ENCODE measurements around the gene FAM149B1.

The FAM149B1 gene

GRCh38 chr10:73182568-73182967, 14.6 kb downstream of the FAM149B1 start:
- DNase-seq = no peak

- no peak for DNase-seq
These were observed 15.9 kb downstream of the FAM149B1 start for GRCh38 chr10:73183667-73184281.

GRCh38 chr10:73186266-73186665, 18.3 kb downstream of the FAM149B1 start:
- no peak for DNase-seq

- no peak for DNase-seq
These were observed 22.3 kb downstream of the FAM149B1 start for GRCh38 chr10:73190188-73190587.

- DNase-seq = no peak
These were observed 37.2 kb downstream of the FAM149B1 start for GRCh38 chr10:73205081-73205480.

- no peak for DNase-seq
These were observed 38.0 kb downstream of the FAM149B1 start for GRCh38 chr10:73205890-73206289.

- no peak for DNase-seq
These were observed 38.5 kb downstream of the FAM149B1 start for GRCh38 chr10:73206385-73206784.

GRCh38 chr10:73207883-73208282, 40.0 kb downstream of the FAM149B1 start:
- DNase-seq = no peak

- DNase-seq = no peak
These were observed 41.8 kb downstream of the FAM149B1 start for GRCh38 chr10:73209705-73210104.

- no peak for DNase-seq
These were observed 42.6 kb downstream of the FAM149B1 start for GRCh38 chr10:73210395-73211105.

GRCh38 chr10:73211106-73211811, 43.3 kb downstream of the FAM149B1 start:
- DNase-seq = no peak

- no peak for DNase-seq
These were observed 47.8 kb downstream of the FAM149B1 start for GRCh38 chr10:73215749-73216148.

- DNase-seq = no peak
These were observed 49.7 kb downstream of the FAM149B1 start for GRCh38 chr10:73217628-73218027.

GRCh38 chr10:73218431-73219191, 50.7 kb downstream of the FAM149B1 start:
- DNase-seq = no peak

GRCh38 chr10:73219384-73219783, 51.5 kb downstream of the FAM149B1 start:
- DNase-seq = no peak

- DNase-seq = no peak
These were observed 53.1 kb downstream of the FAM149B1 start for GRCh38 chr10:73220989-73221388.

GRCh38 chr10:73225518-73225917, 57.6 kb downstream of the FAM149B1 start:
- no peak for DNase-seq

- no peak for DNase-seq
These were observed 58.7 kb downstream of the FAM149B1 start for GRCh38 chr10:73226663-73227062.

- no peak for DNase-seq
These were observed 60.3 kb downstream of the FAM149B1 start for GRCh38 chr10:73228247-73228646.

- DNase-seq = no peak
These were observed 61.6 kb downstream of the FAM149B1 start for GRCh38 chr10:73229567-73229966.

GRCh38 chr10:73232887-73233286, 65.0 kb downstream of the FAM149B1 start:
- no peak for DNase-seq

GRCh38 chr10:73233883-73234282, 66.0 kb downstream of the FAM149B1 start:
- DNase-seq = no peak

GRCh38 chr10:73234695-73235094, 66.8 kb downstream of the FAM149B1 start:
- DNase-seq = no peak
